GM18867 (cell line): ENCODE results near the gene AIPL1.
"Not testable (repeated sequence)": the region's sequence is repeated elsewhere in the genome, so short reads cannot be mapped to it uniquely, and the experiment has no call there.

Source experiments
- ATAC-seq: cut with Tn5 transposase; IDR thresholded peaks from one replicate; pipeline ENCODE4 v1.9.1; 2021; ENCODE audit warnings: mild to moderate bottlenecking, moderate library complexity; ENCODE audit not compliant: unreplicated experiment

The AIPL1 gene, protein sequence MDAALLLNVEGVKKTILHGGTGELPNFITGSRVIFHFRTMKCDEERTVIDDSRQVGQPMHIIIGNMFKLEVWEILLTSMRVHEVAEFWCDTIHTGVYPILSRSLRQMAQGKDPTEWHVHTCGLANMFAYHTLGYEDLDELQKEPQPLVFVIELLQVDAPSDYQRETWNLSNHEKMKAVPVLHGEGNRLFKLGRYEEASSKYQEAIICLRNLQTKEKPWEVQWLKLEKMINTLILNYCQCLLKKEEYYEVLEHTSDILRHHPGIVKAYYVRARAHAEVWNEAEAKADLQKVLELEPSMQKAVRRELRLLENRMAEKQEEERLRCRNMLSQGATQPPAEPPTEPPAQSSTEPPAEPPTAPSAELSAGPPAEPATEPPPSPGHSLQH

GRCh38 chr17:6435051-6435450 is at the start of gene AIPL1:
AIPL1 (minus strand) TSS chr17:6435121; CDS start chr17:6435104, 17 bp downstream.
- ATAC-seq = no peak

- ATAC-seq = no peak
Observed at GRCh38 chr17:6483507-6483906, 48.6 kb upstream of the AIPL1 start.

GRCh38 chr17:6482796-6483195 is 47.9 kb upstream of the AIPL1 start:
- not testable (repeated sequence) for ATAC-seq

DNA sequence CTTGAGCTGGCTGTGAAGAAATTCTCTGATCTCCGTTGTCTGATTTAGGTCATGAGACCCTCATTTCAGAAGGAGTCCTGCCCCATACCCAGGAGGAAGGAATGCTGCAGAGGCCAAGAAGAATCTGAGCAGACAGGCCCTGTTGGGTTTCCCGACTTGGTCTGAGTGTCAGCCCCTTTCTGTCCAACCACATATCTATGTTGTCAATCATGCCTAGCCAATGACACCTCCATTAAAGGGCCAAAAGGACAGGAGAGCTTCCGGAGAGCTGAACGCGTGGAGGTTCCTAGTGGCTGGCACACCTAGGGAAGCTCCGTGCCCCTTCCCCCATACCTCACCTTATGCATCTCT is 47.2 kb upstream of the AIPL1 start:
- no peak for ATAC-seq

DNA sequence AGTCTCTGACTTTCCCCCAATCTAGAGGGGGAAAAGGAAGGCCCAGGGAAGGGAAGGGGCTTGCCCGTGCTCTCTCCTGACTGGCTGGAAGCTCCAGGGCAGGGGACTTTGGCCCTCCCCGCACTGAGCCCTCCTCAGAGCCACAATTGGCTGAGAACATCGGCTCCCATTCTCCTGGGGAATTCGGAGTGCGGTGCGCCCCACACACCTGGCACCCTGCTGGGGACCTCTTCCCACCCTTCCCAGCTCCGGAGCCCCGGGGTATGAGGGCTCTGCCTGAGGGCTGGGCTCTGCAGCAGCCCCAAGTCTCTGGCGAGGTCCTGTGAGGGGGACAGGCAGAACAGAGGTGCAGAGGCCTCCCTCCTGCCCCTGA is 45.4 kb upstream of the AIPL1 start:
- ATAC-seq = no peak

GRCh38 chr17:6479622-6480302 is 44.8 kb upstream of the AIPL1 start:
- ATAC-seq = no peak

DNA sequence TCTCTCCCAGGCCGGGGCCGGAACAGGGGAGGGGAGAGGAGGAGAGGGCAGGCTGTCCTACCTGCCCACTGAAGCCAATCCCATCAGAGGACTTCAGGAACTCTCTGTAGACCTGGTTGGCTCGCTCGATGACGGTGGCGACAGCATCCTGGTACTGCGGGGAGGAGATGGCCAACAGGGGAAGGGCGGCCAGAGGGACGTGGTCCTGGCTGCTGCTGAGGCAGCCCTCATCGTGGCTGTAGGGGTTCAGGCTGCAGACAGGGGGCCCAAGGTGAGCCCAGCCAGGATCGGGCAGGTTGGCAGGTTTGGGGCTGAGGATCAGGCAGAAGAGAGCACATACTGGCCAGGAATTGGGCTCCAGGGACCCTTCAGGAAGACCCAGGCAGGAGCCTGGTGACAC is 43.6 kb upstream of the AIPL1 start:
- no peak for ATAC-seq

GRCh38 chr17:6477831-6478383 is 43.0 kb upstream of the AIPL1 start:
- ATAC-seq = no peak

DNA sequence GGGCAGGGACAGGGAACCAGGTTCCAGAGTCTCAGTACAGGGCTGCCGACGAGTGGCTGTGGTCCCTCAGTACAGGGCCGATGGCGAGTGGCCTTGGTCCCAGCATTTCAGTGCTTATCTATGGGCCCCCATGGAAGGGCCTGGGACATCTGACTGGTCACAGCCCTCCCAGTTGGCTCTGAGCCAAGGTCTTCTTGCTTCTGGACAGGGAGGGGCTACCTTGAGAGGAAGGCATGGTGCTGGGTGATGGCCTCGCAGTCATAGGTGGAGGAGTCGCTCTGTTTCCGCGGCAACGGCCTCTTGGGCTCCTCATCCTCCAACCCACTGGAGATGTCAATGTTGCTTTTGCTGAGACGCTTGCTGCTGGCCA is 41.9 kb upstream of the AIPL1 start:
- no peak for ATAC-seq

- ATAC-seq = no peak
Observed at GRCh38 chr17:6476076-6476809, 41.3 kb upstream of the AIPL1 start.

GRCh38 chr17:6475411-6475810 is 40.5 kb upstream of the AIPL1 start:
- ATAC-seq = no peak

DNA sequence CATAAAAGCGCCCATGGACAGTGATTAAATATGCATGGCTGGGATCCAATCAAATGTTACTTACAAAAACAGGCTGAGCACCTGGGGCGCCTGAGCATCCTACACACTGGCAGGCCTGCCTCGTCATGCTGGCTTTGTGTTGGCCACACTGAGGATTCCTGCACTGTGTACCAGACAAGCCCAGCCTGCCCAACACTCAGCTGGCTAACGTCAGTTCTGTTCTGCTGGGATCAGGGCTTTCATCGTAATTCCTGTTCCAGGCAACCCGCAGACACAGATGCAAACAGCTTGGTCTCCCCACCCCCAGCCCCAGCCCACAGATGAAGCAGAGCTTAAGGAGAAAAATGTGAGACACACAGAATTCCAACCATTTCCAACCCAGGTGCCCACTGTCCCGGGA is 40.0 kb upstream of the AIPL1 start:
- ATAC-seq = no peak

- no peak for ATAC-seq
Observed at GRCh38 chr17:6474376-6474775, 39.5 kb upstream of the AIPL1 start.

DNA sequence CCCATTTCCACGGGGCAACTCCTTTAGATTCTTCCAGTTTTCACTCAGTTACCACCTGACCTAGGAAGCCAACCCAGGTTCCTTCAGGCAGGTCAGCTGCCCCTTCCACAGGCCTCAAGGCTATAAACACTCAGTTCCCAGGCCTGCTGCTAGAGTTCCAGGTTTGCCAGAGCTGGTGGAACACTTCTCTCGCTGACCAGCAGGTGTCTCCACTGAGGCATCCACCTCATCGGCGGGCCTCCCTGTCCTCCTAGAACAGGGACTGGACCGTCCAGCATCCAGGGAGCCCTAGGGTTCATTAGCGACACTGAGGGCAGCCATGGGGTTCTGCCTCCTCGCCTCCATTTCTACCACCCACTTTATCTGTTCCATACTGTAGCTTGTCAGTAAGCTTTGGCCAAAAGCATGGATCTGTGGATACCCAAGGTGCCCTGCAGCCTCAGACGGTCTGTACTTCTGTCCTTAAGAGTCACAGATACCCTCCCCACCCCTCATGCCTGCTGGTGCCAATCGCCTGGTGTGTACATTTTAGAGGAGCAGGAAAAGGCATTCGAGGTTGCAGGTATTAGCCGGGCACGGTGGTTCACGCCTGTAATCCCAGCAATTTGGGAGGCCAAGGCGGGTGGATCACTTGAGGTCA is 38.3 kb upstream of the AIPL1 start:
- no peak for ATAC-seq

- no peak for ATAC-seq
Observed at GRCh38 chr17:6472517-6472916, 37.6 kb upstream of the AIPL1 start.

DNA sequence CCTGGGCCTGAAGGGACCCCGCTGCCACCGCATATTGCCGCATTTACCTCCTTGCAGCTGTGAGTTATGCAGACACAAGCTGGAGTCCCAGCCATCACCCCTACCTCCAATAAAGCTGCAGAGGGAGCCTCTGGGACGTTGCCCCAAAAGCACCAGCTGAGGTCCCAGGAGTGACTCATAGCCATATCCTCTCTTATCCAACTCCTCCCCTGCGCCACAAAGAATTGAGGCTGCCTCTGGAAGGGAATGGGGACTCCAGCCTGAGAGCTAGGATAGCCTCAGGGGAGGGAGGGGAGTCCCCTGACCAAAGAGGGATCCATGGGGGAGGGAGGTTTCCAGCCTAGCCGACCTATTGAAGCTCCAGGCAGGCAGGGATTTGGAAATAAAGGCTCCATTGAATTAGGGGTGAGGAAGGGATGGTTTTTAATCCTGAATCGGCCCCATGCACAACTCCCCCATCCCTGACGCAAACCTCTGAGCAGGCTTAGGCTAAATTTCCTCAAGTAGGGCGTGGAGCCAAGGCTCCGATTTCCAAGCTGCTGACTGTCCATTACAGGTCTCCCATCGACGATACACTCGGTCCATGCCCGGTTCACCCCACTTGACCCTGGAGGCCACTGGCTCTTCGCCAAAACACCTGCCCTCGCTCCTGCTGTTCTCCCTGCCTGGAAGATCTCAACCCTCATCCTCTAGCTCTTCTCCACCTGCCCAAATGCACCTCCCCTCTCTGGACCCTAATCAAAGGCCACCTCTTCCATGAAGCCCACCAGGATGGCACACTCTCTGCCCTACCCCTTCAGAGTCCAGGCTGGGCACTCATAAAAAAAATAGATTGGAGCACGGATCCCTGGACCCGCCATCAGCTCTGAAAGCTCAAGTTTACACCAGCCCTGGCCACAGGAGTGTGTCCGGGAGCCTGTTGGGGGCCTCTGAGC is 36.9 kb upstream of the AIPL1 start:
- ATAC-seq = no peak

- ATAC-seq = no peak
Observed at GRCh38 chr17:6470751-6471521, 36.0 kb upstream of the AIPL1 start.

DNA sequence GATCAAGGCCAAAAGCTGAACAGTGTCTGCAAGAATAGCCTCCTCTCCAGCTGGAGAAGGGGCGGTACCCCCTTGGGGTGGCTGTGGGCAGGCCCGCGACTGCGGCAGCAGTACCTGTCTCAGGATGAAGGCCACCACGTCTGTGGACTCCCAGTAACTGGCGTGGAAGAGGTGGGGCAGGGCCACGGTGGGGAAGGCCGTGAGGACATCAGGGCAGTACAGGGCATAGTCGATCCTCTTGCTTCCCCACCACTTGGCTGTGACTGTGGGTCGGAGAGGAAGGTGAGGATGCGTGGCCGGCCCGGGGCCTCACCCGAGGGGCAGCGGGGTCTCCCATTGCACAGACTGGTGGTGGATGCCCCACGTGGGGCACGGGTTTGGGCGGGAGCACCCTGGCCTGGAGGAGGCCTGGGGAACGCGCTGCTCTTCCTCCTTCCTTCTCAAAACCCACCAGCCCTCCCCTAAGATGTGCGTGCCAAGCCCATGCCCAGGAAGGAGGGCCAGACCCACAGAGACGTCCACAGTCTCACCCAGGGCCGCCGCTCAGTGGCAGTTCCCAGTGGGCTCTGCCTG is 35.3 kb upstream of the AIPL1 start:
- no peak for ATAC-seq
